ENCODE data around the gene FAH. TPM values are rescaled to one million over a fixed set of nuclear protein-coding genes. Genes with fewer than 3 reads are reported as not detected.

FAH gene
- total and polyA plus RNA-seq, 9 of the 15 experiments (the other 6 are each of a cell fraction or from before 2014, with no cell fraction given): 66.8 to 310 (median 103) TPM

- H3K4me2 ChIP-seq (ENCODE audit: insufficient read depth, low read length): no peak overlapping the region
- WGBS (ENCODE audit: insufficient coverage, low coverage, missing lambda C conversion rate): 0% methylated on average over 3 of the region's 3 CpGs
- no peak overlapping the region for H3K4me3 ChIP-seq
Observed at GRCh38 chr15:80207887-80208286, 55.1 kb downstream of the FAH start.

GRCh38 chr15:80208758-80209734 lies 56.2 kb downstream of the FAH start:
- POLR2A ChIA-PET: no interaction called here
- WGBS (ENCODE audit: insufficient coverage, low coverage, missing lambda C conversion rate): under 1% methylated on average over 11 of the region's 11 CpGs
- Histone ChIP-seq H2AFZ (ENCODE audit: low read depth, low read length) (no peak overlapping the region), H3K27me3 (ENCODE audit: control insufficient read depth in 2 of 2, insufficient read depth in 2 of 2, low read length in 2 of 2) (peaks cover 18 to 34% of the 10 kb centered on the region in 2 experiments; a peak in 4 of 5 replicates), H3K9ac (ENCODE audit: insufficient read depth in 1 of 2, low read depth in 2 of 2, low read length in 2 of 2) (no peak overlapping the region), H3K79me2 (ENCODE audit: control insufficient read depth, insufficient read depth, low read length) (no peaks in the 10 kb centered on the region), H3K4me2 (ENCODE audit: insufficient read depth, low read length) (no peak overlapping the region), H4K20me1 (replicated peaks; ENCODE audit: control insufficient read depth, insufficient read depth, low read length) (no peaks in the 10 kb centered on the region), H3K4me1 (replicated peaks in 1 of 2; ENCODE audit: control insufficient read depth in 2 of 2, insufficient read depth in 2 of 2, low read length in 2 of 2) (no peaks in the 10 kb centered on the region), H3K9me3 (replicated peaks; ENCODE audit: control insufficient read depth, insufficient read depth, low read depth, low read length) (no peaks in the 10 kb centered on the region), H3K27ac (ENCODE audit: extremely low read depth, low read depth, low read length) (no peak overlapping the region), H3K9me1 (ENCODE audit: control insufficient read depth, insufficient read depth, low read length) (no peaks in the 10 kb centered on the region), H3K4me3 (no peak overlapping the region), H3K36me3 (ENCODE audit: control insufficient read depth, insufficient read depth, low read length) (no peaks in the 10 kb centered on the region)
- no TSS peak for BruUV-seq (replicated peaks)
- no peak for DNase-seq (ENCODE audit: extremely low read depth in 1 of 4, low spot score in 3 of 4)
- in situ Hi-C loops (cut with MboI) (no loop called here), intact Hi-C loops (cut with micrococcal nuclease) (no loop called here)
- no peak for FAIRE-seq
- no peak for ATAC-seq
- TF ChIP-seq AFF4 (CRISPR knock-in tag; IDR thresholded peaks at IDR 0.05): no peak
- CTCF ChIA-PET (ENCODE audit: low intra/inter-chr PET ratio): no interaction called here

More at GRCh38 chr15:80207887-80208286, 55.1 kb downstream of the FAH start:
- Histone ChIP-seq H3K27me3 (ENCODE audit: control insufficient read depth in 2 of 2, insufficient read depth in 2 of 2, low read length in 2 of 2) (peaks cover 26 to 38% of the 10 kb centered on the region in 2 experiments; a peak in 4 of 5 replicates), H3K9ac (ENCODE audit: insufficient read depth in 1 of 2, low read depth in 2 of 2, low read length in 2 of 2) (no peak overlapping the region), H3K9me3 (replicated peaks; ENCODE audit: control insufficient read depth, insufficient read depth, low read depth, low read length) (no peaks in the 10 kb centered on the region), H4K20me1 (replicated peaks; ENCODE audit: control insufficient read depth, insufficient read depth, low read length) (0 out of 2 replicates have a peak, but pooled peaks cover 8% of the 10 kb centered on the region), H3K9me1 (ENCODE audit: control insufficient read depth, insufficient read depth, low read length) (no peaks in the 10 kb centered on the region), H3K79me2 (ENCODE audit: control insufficient read depth, insufficient read depth, low read length) (no peaks in the 10 kb centered on the region), H3K4me1 (replicated peaks in 1 of 2; ENCODE audit: control insufficient read depth in 2 of 2, insufficient read depth in 2 of 2, low read length in 2 of 2) (no peaks in the 10 kb centered on the region), H3K27ac (ENCODE audit: extremely low read depth, low read depth, low read length) (no peak overlapping the region), H3K36me3 (ENCODE audit: control insufficient read depth, insufficient read depth, low read length) (no peaks in the 10 kb centered on the region), H2AFZ (ENCODE audit: low read depth, low read length) (no peak overlapping the region)
- TF ChIP-seq KDM4B (IDR thresholded peaks at IDR 0.05; ENCODE audit: borderline replicate concordance in 2 of 2, low read depth in 1 of 2): no peak
- TF ChIP-seq ZC3H8 (IDR thresholded peaks at IDR 0.05): no peak
- TF ChIP-seq CHD1 (IDR thresholded peaks at IDR 0.05; ENCODE audit: low read length): no peak
- ChIA-PET POLR2A (no interaction called here), CTCF (ENCODE audit: low intra/inter-chr PET ratio) (no interaction called here)
- ATAC-seq (no peak), DNase-seq (ENCODE audit: extremely low read depth in 1 of 4, low spot score in 3 of 4) (no peak), FAIRE-seq (no peak)
- intact Hi-C loops (cut with micrococcal nuclease) (no loop called here), in situ Hi-C loops (cut with MboI) (no loop called here)
- no TSS peak for BruUV-seq (replicated peaks)

All from K562 (cell line).